ENCODE results near the gene MRGPRG. TPM values are rescaled to one million over a fixed set of nuclear protein-coding genes. Genes with fewer than 3 reads are reported as not detected.

The MRGPRG gene
- total RNA-seq, 2 experiments from 2014 or later: not detected

- CTCF ChIA-PET: interaction anchor here (0.7 kb wide), 1 partner anchor 13 kb away, joined by 3 read pairs; no protein-coding TSS in a partner anchor
- Mint-ChIP-seq H3K27ac (no peak overlapping the region), H3K36me3 (ENCODE audit: low read depth) (no peaks in the 10 kb centered on the region), H3K4me1 (ENCODE audit: low read depth) (peaks cover 7% of the 10 kb centered on the region), H3K4me3 (no peak overlapping the region), H3K9me3 (no peaks in the 10 kb centered on the region), H3K27me3 (ENCODE audit: low read depth) (no peaks in the 10 kb centered on the region)
- DNase-seq: no peak
- intact Hi-C loops (cut with micrococcal nuclease): no loop called here
Observed at GRCh38 chr11:3222941-3223915, 4.6 kb upstream of the MRGPRG start.

DNA sequence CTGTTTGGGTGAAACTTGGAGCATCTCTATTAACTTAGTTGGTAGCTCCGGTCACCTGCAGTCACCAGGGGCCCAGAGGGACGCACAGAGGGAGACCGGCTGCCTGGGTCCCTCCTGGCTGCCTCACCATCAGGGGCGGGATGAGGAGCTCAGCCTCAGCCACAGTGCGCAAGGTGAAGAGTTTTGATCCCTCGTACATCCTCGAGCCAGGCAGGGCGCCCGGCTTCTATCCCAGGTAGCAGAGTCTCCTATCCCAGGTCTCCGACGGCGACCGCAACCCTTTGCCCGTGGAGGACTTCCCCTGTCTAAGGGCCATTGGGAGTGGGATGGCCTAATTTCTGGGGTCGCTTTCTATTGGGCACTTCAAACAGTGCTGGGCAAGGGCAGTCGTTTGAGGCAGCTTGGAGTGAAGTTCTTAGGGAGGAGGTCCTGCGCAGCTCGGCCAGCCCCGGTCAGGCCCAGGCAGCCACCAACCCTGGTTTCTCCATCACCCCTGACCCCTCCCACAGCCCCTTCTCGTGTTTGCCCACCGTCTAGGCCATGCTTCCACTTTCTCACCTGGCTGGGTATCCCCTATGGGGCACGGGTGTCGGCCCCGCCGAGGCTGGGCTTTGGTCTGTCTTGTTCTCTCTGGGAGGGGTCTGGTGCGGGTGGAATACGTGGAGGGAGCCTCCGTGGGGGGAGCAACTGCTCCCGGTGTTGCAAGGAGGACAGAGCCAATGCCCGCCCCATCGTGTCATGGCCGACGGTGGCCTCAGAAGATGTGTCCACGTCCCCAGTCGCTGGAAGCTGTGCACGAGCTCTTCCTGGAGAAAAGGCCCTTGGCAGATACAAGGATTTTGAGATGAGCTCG lies 3.6 kb upstream of the MRGPRG start:
- Mint-ChIP-seq H3K27me3 (ENCODE audit: low read depth) (peaks cover under 1% of the 10 kb centered on the region), H3K27ac (no peak overlapping the region), H3K9me3 (no peaks in the 10 kb centered on the region), H3K36me3 (ENCODE audit: low read depth) (no peaks in the 10 kb centered on the region), H3K4me3 (no peak overlapping the region), H3K4me1 (ENCODE audit: low read depth) (peaks cover 7% of the 10 kb centered on the region)
- DNase-seq: no peak
- CTCF ChIA-PET: interaction anchor here (0.7 kb wide), 1 partner anchor 12 kb away, joined by 3 read pairs; no protein-coding TSS in a partner anchor
- intact Hi-C loops (cut with micrococcal nuclease): no loop called here

DNA sequence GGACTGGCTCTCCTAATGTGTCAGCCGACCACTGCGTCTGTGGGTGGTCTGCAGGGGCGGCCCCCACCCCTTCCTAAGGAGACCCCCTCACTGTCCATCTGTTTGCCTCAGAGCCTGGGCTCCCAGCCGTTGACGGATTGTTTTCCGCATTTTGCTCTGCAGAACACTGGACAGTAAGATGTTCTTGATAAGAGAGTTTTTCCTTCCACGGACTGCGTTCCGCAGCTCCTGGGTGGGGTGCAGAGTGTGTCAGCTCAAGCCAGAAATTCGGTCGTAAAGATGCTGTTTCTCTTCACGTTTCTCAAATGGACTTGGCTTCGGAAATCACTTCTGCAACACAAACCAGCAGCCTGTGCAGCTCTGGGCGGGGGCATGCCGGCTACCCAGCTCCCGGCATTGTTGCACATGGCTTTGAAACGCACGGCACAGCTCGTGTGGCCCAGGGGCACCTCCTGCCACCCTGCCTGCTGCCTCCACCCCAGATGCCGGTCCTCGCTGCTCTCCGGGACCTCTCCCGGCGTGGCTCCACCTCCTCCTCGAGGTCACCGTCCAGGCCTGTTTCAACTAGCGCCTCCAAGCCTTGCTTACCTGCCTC lies 2.9 kb upstream of the MRGPRG start:
- DNase-seq: no peak
- CTCF ChIA-PET: no interaction called here
- Mint-ChIP-seq H3K9me3 (no peaks in the 10 kb centered on the region), H3K27ac (no peak overlapping the region), H3K36me3 (ENCODE audit: low read depth) (no peaks in the 10 kb centered on the region), H3K4me3 (no peak overlapping the region), H3K27me3 (ENCODE audit: low read depth) (peaks cover 6% of the 10 kb centered on the region), H3K4me1 (ENCODE audit: low read depth) (peaks cover 12% of the 10 kb centered on the region)
- intact Hi-C loops (cut with micrococcal nuclease): no loop called here

DNA sequence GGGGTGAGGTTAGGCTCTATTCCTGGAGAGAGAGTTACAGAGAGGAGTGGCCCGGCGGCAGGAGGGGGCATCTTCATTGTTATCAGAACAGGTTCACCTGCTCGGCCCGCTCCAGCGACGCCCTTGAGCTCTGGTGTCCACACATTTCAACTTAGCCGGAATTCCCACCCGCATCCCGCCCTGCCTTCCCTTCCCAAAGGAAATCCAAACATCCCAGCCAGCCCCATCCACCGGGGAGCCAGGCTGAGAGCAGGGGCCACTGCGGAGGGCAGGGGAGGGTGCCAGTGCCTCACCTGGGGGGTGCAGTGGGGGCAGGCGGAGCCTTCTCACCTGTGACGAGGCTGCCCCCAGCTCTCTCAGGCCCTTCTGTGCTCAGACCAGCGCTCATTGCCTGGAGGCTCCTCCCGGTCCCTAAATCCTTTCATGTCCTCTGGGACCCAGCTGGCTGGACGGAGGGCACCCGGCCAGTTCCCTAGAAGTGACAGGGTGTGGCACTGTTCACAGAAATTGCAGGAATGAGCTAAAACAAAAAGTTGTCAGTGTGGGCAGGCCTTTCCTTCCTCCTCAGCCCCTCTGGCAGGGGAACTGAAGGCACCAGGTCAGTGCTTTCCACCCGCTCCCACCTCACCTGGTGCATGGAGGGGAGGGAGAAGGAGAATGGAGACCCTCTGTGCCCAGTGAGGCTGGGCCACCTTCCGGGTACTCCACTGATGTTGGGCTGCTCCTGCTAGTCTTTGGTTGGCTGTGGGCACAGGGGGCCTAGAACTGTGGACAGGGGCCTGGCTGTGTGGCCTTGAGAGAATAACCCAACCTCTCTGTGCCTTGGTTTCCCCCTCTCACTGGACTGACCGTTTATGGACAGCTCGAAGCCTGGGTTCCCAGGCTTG lies 2.2 kb upstream of the MRGPRG start:
- intact Hi-C loops (cut with micrococcal nuclease): no loop called here
- Mint-ChIP-seq H3K9me3 (no peaks in the 10 kb centered on the region), H3K4me1 (ENCODE audit: low read depth) (peaks cover 12% of the 10 kb centered on the region), H3K27me3 (ENCODE audit: low read depth) (peaks cover 6% of the 10 kb centered on the region), H3K4me3 (no peak overlapping the region), H3K27ac (no peak overlapping the region), H3K36me3 (ENCODE audit: low read depth) (no peaks in the 10 kb centered on the region)
- DNase-seq: no peak
- CTCF ChIA-PET: no interaction called here

DNA sequence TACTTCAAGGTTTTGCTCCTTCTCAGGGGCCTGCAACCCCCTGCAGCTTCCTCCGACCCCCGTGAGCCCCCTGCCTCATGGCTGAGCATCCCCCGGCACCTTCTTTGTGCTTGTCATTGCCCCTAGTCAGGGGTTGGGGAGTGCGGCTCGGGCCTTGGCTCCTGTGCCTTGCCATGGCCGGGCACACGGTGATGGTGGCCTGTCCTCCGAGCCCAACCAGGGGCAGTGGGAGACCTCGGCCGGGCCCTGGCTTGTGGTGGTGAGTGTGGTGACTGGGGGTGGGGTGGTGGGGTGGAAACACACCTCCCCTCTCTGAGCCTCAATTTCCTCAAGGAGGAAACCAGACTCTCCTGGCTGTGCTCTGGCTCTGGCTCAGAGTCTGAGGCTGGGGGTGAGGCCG lies 1.5 kb upstream of the MRGPRG start:
- Mint-ChIP-seq H3K4me3 (no peak overlapping the region), H3K4me1 (ENCODE audit: low read depth) (peaks cover 12% of the 10 kb centered on the region), H3K27ac (no peak overlapping the region), H3K27me3 (ENCODE audit: low read depth) (peaks cover 7% of the 10 kb centered on the region), H3K9me3 (no peaks in the 10 kb centered on the region), H3K36me3 (ENCODE audit: low read depth) (no peaks in the 10 kb centered on the region)
- CTCF ChIA-PET: no interaction called here
- DNase-seq: no peak
- intact Hi-C loops (cut with micrococcal nuclease): no loop called here

DNA sequence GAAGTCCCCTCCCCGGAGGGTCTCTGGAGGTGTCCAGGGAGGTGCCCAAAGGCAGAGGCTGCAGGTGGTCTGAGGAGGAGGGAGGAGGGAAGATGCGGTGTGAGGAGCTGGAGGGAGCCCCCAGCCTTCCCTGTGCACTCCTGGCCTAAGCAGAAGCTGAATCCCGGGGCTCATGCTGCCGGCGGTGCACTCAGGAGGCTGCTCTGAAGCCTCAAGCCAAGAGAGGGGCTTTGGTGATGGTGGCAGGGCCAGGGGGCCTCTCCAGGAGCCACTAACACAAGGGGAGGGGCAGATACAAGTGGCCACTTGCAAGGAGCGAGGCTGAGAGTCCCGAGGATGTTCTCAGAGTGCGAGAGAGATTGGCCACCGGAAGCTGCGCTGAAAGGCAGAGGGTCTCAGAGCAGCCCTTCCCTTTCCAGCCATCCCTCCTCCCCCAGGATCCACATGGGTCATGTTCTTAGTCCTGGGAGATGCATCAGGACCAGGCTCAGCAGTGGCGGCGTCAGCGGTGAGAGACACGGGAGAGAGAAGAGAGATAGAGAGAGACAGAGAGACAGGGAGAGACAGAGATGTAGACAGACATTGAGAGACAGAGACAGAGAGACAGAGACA lies 774 bp upstream of the MRGPRG start:
- CTCF ChIA-PET: no interaction called here
- peaks cover 10% of the 10 kb centered on the region for H3K27me3 Mint-ChIP-seq (ENCODE audit: low read depth)

DNA sequence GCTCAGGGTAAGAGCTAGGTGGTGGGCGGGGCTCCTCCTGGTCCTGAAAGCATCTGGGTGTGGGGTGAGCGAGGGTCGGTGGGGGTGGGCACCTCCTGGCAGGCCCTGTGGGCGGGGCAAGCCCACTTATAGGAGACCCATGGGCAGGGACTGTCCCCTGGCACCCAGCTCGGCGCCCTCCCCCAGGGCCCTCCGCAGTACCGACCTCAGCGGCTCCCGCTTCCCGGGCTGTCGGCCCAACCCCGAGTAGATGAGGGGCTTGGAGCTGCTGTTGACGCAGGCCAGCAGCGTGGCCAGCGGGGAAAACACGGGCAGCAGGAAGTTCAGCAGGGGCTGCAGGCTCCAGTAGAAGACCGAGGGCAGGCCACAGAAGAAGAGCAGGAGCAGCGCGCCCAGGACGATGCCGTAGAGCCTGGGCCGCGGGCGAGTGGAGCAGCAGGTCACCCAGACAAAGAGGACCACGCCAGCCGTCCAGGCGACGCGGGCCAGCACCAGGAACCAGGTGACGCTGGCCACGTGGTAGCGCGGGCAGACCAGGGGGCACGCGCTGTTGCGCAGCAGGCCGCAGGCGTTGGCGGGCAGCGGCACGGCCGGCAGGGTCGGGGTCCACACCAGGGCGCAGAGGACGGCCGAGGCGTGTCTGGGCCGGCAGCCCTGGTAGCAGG lies 663 bp downstream of the MRGPRG start:
- Mint-ChIP-seq H3K27me3 (ENCODE audit: low read depth) (peaks cover 10% of the 10 kb centered on the region), H3K36me3 (ENCODE audit: low read depth) (no peaks in the 10 kb centered on the region)
- intact Hi-C loops (cut with micrococcal nuclease): loop anchor here (1.0 kb wide), 1 partner anchor 108 kb away; no protein-coding TSS in a partner anchor

More for the DNA sequence above, 774 bp upstream of the MRGPRG start:
- H3K9me3 Mint-ChIP-seq: no peaks in the 10 kb centered on the region
- peaks cover 12% of the 10 kb centered on the region for H3K4me1 Mint-ChIP-seq (ENCODE audit: low read depth)
- H3K36me3 Mint-ChIP-seq (ENCODE audit: low read depth): no peaks in the 10 kb centered on the region
- H3K27ac Mint-ChIP-seq: no peak overlapping the region
- intact Hi-C loops (cut with micrococcal nuclease): no loop called here
- no peak overlapping the region for H3K4me3 Mint-ChIP-seq
- DNase-seq: no peak

DNA sequence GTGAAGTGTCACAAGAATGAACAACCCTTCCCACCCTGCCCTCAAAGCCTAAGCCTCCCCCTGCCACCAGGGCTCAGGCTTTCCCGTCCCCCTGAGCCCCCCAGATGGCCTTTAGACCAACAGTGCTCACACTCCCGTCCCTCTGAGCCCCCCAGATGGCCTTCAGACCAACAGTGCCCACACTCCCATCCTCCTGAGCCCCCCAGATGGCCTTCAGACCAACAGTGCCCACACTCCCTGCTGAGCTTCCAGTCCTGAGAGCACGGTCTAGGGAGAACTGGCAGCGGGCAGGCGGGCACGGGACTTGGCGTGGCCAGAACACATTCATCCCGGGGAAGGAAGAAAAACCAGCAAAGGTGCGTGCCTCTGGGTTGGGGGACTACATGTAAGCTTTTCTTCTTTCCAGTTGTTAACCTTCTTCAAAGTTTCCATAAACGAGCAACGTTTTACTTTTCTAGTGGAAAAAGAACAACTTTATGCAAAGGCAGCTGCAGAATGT lies 2.5 kb downstream of the MRGPRG start:
- peaks cover 18% of the 10 kb centered on the region for H3K27me3 Mint-ChIP-seq (ENCODE audit: low read depth)
- H3K9me3 Mint-ChIP-seq: peaks cover 5% of the 10 kb centered on the region
- CTCF ChIA-PET: interaction anchor here (0.7 to 3.2 kb wide), 6 partner anchors 103 to 323 kb away, joined by 3 to 17 read pairs (median 4); no protein-coding TSS in a partner anchor
- peaks cover 5% of the 10 kb centered on the region for H3K4me1 Mint-ChIP-seq (ENCODE audit: low read depth)
- H3K27ac Mint-ChIP-seq: no peak overlapping the region
- no peak for DNase-seq
- no peak overlapping the region for H3K4me3 Mint-ChIP-seq
- H3K36me3 Mint-ChIP-seq (ENCODE audit: low read depth): no peaks in the 10 kb centered on the region
- intact Hi-C loops (cut with micrococcal nuclease): no loop called here

More for the DNA sequence above, 663 bp downstream of the MRGPRG start:
- H3K9me3 Mint-ChIP-seq: no peaks in the 10 kb centered on the region
- H3K4me1 Mint-ChIP-seq (ENCODE audit: low read depth): peaks cover 8% of the 10 kb centered on the region
- no peak overlapping the region for H3K27ac Mint-ChIP-seq
- CTCF ChIA-PET: interaction anchor here (0.7 kb wide), 1 partner anchor 325 kb away, joined by 3 read pairs; no protein-coding TSS in a partner anchor
- no peak for DNase-seq
- no peak overlapping the region for H3K4me3 Mint-ChIP-seq

DNA sequence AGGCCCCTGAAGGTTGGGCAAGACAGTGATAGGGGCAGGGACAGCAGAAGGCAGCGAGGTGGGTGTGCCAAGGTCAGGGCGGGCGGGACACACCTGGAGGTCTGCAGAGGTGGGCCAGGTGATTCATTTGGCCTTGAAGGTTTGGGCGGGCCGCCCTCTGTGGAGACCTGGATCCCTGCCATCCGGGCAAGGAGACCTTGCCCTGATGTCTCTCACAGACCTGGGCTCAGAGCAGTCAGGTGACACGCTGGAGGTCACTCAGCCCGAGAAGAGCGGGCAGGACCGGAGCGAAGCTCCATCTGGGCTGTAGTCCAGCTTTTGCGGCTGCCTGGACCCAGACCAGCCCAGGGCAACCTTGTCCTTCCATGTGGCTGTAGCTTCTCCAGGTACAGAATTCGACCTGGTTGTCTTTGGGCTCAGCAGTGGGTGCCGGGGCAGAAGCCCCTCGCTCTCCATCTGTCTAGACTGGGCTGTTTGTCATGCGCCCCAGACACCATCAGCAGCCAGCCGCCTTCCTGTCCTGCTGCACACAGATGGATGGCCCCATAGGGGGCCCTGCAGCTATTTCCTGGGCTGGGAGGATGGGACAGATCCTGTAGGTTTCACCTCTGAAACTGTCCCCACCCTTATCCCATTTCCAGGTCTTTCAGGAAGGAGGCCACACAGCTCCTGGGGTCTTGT lies 3.1 kb downstream of the MRGPRG start:
- peaks cover 5% of the 10 kb centered on the region for H3K9me3 Mint-ChIP-seq
- intact Hi-C loops (cut with micrococcal nuclease): no loop called here
- peaks cover 5% of the 10 kb centered on the region for H3K4me1 Mint-ChIP-seq (ENCODE audit: low read depth)
- no peak overlapping the region for H3K4me3 Mint-ChIP-seq
- H3K27ac Mint-ChIP-seq: no peak overlapping the region
- CTCF ChIA-PET: interaction anchor here (0.6 to 3.2 kb wide), 6 partner anchors 102 to 412 kb away, joined by 3 to 17 read pairs (median 3); no protein-coding TSS in a partner anchor
- H3K36me3 Mint-ChIP-seq (ENCODE audit: low read depth): no peaks in the 10 kb centered on the region
- peaks cover 18% of the 10 kb centered on the region for H3K27me3 Mint-ChIP-seq (ENCODE audit: low read depth)
- peak; percentile 2 for DNase-seq

DNA sequence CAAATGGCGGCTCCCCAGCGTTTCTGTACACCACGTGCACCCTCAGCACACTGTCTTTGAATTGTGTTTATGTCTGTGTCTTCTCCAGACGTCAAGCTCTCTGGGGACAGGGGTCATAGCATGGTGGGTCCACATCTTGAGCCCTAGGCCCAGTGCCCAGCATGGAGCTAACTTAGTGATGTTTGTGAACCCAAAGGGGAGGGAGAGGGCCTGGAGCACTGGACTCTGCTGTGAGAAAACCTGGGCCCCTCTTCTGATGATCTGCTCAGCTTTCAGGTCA lies 4.3 kb downstream of the MRGPRG start:
- CTCF ChIA-PET: interaction anchor here (3.2 kb wide), 1 partner anchor 104 kb away, joined by 17 read pairs; no protein-coding TSS in a partner anchor
- H3K9me3 Mint-ChIP-seq: peaks cover 5% of the 10 kb centered on the region

More for the DNA sequence above, 4.3 kb downstream of the MRGPRG start:
- peaks cover 5% of the 10 kb centered on the region for H3K4me1 Mint-ChIP-seq (ENCODE audit: low read depth)
- H3K36me3 Mint-ChIP-seq (ENCODE audit: low read depth): no peaks in the 10 kb centered on the region
- DNase-seq: no peak
- peaks cover 18% of the 10 kb centered on the region for H3K27me3 Mint-ChIP-seq (ENCODE audit: low read depth)
- H3K27ac Mint-ChIP-seq: no peak overlapping the region
- intact Hi-C loops (cut with micrococcal nuclease): no loop called here
- H3K4me3 Mint-ChIP-seq: no peak overlapping the region

Data from activated naive CD4-positive, alpha-beta T cell treated with anti-CD3 and anti-CD28 coated beads for 36 hours (primary cell).